ENCODE measurements around the gene UNC93B1.

The UNC93B1 gene

GRCh38 chr11:68040101-68040956 lies 36.4 kb upstream of the UNC93B1 start:
- no peak for DNase-seq

GRCh38 chr11:68039526-68040086 lies 35.7 kb upstream of the UNC93B1 start:
- no peak for DNase-seq

DNA sequence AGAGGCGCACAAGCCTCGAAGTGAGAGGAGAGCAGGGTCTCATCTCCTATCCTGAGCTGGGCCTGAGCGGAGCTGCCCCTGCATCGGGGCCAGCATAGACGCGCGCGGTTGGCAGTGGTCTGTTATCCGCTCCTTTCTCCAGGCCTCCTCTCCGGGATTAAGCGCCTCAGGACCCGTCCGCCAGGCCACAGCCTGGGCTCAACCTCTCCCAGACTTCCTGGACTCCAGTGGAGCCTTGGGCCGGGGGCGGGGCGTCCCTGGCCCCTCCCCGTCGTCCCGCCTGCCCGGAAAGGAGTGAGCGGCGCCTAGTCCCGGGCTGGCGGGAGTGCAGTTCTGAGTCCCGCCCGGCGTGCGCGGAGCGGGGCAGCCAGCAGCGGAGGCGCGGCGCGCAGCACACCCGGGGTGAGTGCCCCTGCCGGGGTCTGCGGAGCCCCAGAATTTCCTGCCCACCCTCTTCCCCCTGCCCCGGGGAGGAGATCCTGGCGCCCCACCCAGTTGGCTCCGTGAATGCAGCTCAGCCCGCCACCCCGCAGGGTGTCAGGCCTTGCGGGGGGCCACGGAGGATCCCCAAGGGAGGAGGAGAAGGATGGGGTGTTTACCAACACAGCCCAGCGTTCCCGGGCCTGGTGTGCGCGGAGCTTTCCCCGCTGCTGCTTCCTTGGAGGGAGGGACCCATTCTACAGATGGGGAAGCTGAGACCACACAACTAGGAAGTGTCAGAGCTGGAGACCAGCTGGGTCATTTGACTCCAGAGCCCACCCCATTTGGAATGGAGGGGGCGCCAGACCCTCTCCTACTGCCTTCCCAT lies 35.0 kb upstream of the UNC93B1 start, which contains the start of gene TCIRG1:
TCIRG1 (plus strand) TSS at position 308 of the 808 bp plus-strand sequence. CDS start 2,247 bp downstream, outside the sequence.
- DNase-seq: no peak

DNA sequence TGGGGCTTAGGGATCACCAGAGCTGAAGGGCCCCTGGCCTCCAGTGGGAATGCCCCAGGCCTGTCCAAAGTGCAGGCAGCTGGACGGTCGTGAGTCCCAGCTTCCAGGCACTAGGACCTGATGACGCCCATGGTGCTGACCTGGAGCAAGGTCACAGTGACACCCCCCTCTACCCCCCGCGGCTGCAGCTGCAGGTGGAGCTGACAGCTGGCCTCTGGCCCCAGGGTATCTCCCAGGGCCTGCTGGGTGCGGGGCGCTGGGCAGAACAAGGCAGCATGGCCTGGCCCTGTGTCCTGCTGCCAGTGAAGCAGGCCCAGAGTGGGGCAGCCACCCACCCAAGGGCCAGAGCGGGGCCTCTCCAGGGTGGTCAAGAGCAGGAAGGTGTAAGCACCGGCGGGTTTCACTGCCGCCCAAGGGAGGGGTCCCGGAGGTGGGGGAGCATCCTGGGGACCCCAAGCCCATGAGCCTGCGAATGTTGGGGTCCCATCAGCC lies 34.4 kb upstream of the UNC93B1 start:
- DNase-seq: no peak

DNA sequence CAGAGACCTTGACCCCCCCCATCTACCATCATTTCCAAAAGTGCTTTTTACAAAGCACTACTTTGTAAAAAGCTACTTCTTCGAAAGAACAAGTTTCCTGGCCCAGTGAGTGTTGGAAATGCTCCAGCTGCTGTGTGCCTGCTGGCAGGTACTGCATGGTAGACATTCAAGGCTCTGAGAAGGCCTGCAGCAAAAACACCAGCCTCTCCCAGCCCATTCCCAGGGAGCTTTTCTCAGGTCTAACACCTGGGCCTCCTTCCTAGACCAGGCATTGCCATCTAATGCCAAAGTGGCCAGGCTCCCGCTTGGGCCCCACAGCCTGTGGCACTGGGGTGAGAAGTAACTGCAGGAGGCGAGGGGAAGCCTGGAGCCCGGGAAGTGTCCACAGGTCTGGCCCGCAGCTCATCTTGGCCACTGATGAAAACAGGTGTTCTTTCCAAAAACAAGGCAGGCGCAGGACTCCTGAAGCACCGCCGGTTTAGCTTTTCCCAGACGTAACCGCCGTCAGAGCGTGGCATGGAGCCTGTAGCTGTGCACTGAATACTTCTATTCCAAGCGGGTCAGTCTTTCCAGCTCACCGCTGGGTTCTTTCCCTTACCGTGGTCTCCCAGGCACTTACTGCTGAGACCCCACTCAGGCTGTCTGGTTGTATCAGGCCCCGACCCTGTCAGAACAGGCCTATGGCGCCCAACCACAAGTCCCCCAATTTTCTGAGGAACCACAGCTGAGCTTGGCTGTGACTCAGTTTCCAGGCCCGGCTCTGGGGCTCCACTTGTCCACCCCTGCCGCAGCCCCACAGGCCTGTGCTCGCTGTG lies 33.7 kb upstream of the UNC93B1 start:
- DNase-seq: no peak

DNA sequence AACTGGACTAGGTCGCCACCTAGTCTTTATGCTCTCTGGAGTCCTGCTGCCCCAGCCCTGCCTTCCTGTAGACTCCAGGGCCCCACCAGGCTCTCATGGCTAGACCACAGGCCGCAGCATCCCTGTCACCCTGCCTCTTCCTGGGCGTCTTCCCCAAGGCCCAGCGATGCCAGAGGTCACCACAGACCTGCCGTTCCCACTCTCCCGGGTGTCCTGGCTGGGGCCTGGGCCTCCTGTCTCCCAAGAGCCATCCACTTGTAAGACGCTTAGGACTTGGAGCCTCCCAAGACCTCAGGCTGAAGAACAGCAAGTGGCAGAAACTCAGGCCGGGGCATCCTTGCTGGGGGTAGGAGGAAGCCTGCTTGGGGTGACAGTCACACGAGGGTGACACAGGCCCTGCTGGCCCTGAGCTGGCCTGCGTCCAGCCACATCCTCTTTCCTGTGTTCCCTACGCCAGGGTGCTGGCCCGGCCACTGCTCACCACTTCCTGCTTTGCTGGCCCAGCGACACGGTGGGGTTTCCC lies 32.9 kb upstream of the UNC93B1 start:
- DNase-seq: no peak

DNA sequence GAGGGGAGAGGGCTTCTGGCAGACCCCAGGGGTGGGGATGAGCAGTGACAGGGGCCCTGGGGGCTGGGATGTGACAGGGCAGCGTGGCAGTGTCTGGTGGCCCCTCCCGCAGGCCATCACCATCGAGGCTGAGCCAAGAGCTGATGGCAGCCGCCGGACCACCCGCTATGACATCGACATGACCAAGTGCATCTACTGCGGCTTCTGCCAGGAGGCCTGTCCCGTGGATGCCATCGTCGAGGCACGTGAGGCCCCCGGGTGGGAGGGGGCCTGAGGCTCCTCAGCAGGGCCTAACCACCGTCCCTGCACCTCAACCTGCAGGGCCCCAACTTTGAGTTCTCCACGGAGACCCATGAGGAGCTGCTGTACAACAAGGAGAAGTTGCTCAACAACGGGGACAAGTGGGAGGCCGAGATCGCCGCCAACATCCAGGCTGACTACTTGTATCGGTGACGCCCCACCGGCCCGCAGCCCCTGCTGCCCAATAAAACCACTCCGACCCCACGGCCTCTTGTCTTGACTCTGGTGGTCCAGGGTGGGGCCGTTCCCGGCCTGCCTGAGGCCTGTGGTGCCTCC lies 32.3 kb upstream of the UNC93B1 start:
- DNase-seq: no peak

- no peak for DNase-seq
These were observed 31.5 kb upstream of the UNC93B1 start for GRCh38 chr11:68035266-68035876.

- no peak for DNase-seq
These were observed 29.8 kb upstream of the UNC93B1 start for GRCh38 chr11:68033708-68034045.

GRCh38 chr11:68032997-68033707 lies 29.3 kb upstream of the UNC93B1 start:
- DNase-seq: no peak

- DNase-seq: no peak
These were observed 28.1 kb upstream of the UNC93B1 start for GRCh38 chr11:68032003-68032402.

- no peak for DNase-seq
These were observed 27.2 kb upstream of the UNC93B1 start for GRCh38 chr11:68031144-68031464.

DNA sequence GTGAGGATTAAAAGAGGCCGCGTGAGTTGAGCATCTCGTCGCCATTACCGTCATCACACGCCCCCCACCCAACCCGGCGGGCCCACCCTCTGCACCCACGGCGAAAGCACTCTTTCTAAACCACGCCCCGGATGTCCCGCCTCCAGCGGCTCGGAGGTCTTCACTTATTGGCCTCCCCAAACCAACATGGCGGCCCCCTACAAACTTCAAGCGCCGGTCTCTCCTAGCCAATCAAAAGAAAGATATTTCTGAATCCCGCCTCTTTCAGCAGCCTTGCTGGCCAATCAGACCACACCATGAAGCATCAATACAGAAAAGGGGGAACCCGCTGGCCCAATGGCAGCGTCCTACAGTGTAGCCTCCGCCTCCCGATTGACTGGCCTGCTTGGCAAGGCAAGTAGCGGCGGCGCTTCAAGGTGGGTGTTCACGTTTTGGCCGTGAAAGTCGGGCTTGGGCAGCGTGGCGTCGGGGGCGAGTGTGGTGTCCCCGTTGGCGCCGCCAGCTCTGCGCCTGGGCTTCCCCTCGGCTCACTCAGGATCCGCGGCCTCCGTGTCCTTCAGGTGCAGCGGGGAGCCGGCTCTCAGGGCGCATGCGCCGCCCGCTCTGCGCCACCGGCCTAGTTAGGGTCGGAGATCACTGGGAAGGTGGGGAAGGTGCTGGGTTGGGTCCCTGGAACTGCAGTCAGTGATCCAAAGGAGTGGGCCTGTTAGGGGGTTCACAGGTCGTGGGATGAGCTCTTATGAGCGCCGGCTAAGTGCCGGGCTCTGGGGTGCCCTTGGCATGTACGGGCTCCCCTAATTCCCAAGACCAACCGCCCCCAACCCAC lies 26.6 kb upstream of the UNC93B1 start, which contains the start of gene NDUFS8:
NDUFS8 (plus strand) TSS at position 364 of the 826 bp plus-strand sequence. CDS start 1,471 bp downstream, outside the sequence.
- peak; percentile 96 for DNase-seq

GRCh38 chr11:68028802-68029545 lies 25.1 kb upstream of the UNC93B1 start:
- DNase-seq: no peak

- DNase-seq: no peak
These were observed 23.8 kb upstream of the UNC93B1 start for GRCh38 chr11:68027667-68028066.

DNA sequence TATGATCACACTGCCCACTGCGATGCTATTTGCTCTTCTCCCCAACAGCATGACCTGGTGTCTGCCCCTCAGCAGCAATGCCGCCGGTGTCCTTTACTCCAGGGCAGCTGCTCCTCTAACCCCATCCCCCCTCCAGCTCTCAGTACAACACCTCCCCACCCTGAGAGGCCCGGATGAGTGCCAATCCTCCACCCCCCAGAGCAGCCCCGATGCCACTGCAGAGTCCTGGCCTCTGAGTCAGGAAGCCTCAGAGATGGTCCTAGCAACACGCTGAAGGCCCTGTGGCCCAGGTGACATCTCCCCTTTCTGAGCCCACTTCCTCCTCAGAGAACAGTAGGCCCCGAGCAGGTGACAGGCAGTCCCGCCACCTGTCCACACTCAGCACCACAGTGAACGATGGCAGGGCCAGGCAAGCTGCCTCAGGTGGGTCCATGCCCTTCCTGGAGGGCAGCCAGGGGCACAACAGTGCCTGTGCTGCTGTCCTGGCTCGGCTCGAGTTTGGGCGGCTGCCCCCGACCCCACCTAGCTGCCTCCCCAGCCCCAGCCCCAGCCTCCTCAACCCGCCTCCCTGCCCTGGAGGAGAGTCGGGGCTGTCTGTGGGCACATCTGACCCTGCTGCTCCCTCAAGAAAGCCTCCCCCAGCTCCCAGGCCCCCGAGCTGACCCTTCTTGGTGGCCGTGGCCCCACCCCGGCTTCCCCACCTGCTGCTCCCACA lies 22.7 kb upstream of the UNC93B1 start:
- no peak for DNase-seq

GRCh38 chr11:68025047-68025446 lies 21.1 kb upstream of the UNC93B1 start:
- no peak for DNase-seq

DNA sequence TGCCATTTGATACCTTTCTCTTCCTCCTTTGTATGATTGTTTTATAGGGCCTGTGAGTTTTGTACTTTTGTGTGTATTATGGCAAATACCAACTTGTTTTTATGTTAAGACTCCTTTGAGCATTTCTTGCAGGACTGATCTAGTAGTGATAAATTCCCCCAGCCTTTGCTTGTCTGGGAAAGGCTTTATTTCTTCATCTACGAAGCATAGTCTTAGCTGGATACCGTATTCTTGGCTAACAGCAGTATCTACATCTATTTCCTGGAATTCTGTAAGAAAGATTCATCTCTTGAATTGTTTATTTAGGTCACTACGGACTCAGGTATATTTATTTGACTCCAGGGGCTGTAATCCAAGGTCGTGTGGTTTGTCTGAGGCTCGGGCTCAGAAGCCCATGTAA lies 20.6 kb upstream of the UNC93B1 start:
- DNase-seq: no peak

DNA sequence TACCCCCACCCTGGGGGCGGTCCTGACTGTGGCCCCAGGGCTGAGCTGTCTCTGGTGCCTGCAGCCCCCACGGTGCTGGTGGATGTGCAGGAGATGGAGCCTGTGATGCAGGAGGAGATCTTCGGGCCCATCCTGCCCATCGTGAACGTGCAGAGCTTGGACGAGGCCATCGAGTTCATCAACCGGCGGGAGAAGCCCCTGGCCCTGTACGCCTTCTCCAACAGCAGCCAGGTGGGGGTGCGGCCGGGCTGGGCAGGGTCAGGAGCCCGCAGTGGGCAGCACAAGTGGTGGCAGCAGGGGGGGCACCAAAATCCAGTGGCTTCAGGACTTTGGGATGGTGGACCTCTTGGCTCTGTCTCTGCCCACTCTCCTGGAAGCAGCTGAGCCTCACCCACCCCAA lies 18.6 kb upstream of the UNC93B1 start:
- DNase-seq: no peak

Data from NCI-H2171 (cell line).